GM12878 (cell line): Measurements from ENCODE around the gene LMTK3.

Experiments used
- EGR1 ChIP-seq, 2 experiments: IDR thresholded peaks; 1 replicate in 1 of 2; 2 replicates in 1 of 2; pipeline ENCODE4 v1.6.1; 2011 to 2012; ENCODE audit warnings: low read depth in 2 of 2, low read length in 2 of 2, borderline replicate concordance in 1 of 2, mild to moderate bottlenecking in 1 of 2, moderate library complexity in 1 of 2
- JUND ChIP-seq: IDR thresholded peaks from 2 replicates; pipeline ENCODE4 v1.6.1; 2012; ENCODE audit warnings: low read depth, mild to moderate bottlenecking, low read length, improper control_type of control experiment, moderate library complexity
- NR2C2 ChIP-seq: IDR thresholded peaks from 2 replicates; pipeline ENCODE4 v1.6.1; 2011; ENCODE audit warnings: borderline replicate concordance, low read depth; ENCODE audit not compliant: control insufficient read depth, insufficient read length
- POLR2A ChIP-seq: IDR thresholded peaks from 2 replicates; pipeline ENCODE4 v1.6.1; 2011; ENCODE audit warnings: low read depth, mild to moderate bottlenecking, low read length
- POLR2AphosphoS2 ChIP-seq: IDR thresholded peaks from 2 replicates; pipeline ENCODE4 v1.6.1; 2011; ENCODE audit warnings: low read depth, mild to moderate bottlenecking, low read length, improper control_type of control experiment, moderate library complexity
- RAD51 ChIP-seq: fragments of 450-650 bp; IDR thresholded peaks from 2 replicates; pipeline ENCODE4 v1.6.1; 2016; ENCODE audit warnings: moderate library complexity, mild to moderate bottlenecking, inconsistent platforms
- TF ChIP-seq, protein P1 (sequence below): IDR thresholded peaks from 2 replicates; pipeline ENCODE4 v1.6.1; 2011; ENCODE audit warnings: low read depth, low read length, improper control_type of control experiment, borderline replicate concordance
- TF ChIP-seq, protein P2 (sequence below): fragments of 450-650 bp; IDR thresholded peaks from 2 replicates; pipeline ENCODE4 v1.6.1; 2016; ENCODE audit warnings: mild to moderate bottlenecking
- TF ChIP-seq, protein P3 (sequence below): IDR thresholded peaks from 2 replicates; pipeline ENCODE4 v1.6.1; 2012; ENCODE audit warnings: low read depth, low read length, improper control_type of control experiment
- TF ChIP-seq, protein P4 (sequence below), 3 experiments: IDR thresholded peaks in 2 of 3; conservative IDR thresholded peaks in 1 of 3; 2 replicates each; pipeline ENCODE4 v1.5.1; 2011; ENCODE audit warnings: low read depth in 3 of 3, low read length in 3 of 3, mild to moderate bottlenecking in 3 of 3, control low read depth in 2 of 3, moderate library complexity in 2 of 3, inconsistent platforms in 1 of 3, mixed read lengths in 1 of 3; ENCODE audit not compliant: control insufficient read depth in 2 of 3, insufficient read depth in 1 of 3; ENCODE audit errors: extremely low read depth in 1 of 3

DNA sequence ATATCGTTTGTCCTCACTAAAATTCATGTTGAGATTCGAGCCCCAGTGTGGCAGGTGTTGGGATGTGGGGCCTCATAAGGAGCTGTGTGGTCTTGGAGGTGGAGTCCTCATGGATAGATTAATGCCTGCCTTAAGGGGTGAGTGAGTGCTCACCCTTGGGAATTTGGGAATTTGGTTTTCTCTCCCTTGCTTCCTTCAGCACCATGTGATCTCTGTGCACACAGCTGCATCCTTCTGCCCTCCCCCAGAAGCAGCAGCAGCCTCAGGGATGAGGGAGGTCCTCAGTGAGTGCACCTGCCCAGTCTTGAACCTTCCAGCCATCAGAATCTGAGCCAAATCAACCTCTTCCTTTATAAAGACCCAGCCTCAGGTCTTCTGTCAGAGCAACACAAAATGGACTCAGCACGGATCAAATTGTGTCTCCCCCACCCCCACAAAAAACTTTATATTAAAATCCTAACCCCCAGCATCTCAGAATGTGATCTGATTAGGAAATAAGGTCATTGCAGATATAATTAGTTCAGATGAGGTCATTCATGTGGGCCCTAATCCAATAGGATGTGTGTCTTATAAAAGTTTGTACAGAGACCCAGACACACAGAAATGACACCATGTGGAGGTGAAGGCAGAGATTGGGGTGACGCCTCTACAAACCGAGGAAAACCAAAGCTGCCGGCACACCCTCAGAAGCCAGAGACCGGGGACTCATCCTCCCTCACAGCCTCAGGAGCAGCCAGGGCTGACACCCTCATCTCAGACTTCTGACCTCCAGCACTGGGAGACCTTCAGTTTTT lies 29.6 kb downstream of the LMTK3 start:
- no peak for TF ChIP-seq RAD51
- TF ChIP-seq JUND, result no peak
- TF ChIP-seq POLR2A, result no peak
- no peak for TF ChIP-seq NR2C2
- TF ChIP-seq, protein P1, sequence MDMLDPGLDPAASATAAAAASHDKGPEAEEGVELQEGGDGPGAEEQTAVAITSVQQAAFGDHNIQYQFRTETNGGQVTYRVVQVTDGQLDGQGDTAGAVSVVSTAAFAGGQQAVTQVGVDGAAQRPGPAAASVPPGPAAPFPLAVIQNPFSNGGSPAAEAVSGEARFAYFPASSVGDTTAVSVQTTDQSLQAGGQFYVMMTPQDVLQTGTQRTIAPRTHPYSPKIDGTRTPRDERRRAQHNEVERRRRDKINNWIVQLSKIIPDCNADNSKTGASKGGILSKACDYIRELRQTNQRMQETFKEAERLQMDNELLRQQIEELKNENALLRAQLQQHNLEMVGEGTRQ, result no peak
- TF ChIP-seq, protein P2, sequence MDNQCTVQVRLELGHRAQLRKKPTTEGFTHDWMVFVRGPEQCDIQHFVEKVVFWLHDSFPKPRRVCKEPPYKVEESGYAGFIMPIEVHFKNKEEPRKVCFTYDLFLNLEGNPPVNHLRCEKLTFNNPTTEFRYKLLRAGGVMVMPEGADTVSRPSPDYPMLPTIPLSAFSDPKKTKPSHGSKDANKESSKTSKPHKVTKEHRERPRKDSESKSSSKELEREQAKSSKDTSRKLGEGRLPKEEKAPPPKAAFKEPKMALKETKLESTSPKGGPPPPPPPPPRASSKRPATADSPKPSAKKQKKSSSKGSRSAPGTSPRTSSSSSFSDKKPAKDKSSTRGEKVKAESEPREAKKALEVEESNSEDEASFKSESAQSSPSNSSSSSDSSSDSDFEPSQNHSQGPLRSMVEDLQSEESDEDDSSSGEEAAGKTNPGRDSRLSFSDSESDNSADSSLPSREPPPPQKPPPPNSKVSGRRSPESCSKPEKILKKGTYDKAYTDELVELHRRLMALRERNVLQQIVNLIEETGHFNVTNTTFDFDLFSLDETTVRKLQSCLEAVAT, result no peak
- TF ChIP-seq, protein P3, sequence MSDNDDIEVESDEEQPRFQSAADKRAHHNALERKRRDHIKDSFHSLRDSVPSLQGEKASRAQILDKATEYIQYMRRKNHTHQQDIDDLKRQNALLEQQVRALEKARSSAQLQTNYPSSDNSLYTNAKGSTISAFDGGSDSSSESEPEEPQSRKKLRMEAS, result no peak
- TF ChIP-seq POLR2AphosphoS2, result no peak
- no peak for TF ChIP-seq EGR1 (IDR thresholded peaks at IDR 0.05; ENCODE audit: borderline replicate concordance in 1 of 2, low read depth in 2 of 2, low read length in 2 of 2)
- TF ChIP-seq, protein P4, sequence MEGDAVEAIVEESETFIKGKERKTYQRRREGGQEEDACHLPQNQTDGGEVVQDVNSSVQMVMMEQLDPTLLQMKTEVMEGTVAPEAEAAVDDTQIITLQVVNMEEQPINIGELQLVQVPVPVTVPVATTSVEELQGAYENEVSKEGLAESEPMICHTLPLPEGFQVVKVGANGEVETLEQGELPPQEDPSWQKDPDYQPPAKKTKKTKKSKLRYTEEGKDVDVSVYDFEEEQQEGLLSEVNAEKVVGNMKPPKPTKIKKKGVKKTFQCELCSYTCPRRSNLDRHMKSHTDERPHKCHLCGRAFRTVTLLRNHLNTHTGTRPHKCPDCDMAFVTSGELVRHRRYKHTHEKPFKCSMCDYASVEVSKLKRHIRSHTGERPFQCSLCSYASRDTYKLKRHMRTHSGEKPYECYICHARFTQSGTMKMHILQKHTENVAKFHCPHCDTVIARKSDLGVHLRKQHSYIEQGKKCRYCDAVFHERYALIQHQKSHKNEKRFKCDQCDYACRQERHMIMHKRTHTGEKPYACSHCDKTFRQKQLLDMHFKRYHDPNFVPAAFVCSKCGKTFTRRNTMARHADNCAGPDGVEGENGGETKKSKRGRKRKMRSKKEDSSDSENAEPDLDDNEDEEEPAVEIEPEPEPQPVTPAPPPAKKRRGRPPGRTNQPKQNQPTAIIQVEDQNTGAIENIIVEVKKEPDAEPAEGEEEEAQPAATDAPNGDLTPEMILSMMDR (IDR thresholded peaks at IDR 0.05 in 2 of 3, conservative IDR thresholded peaks at IDR 0.05 in 1 of 3; ENCODE audit: control insufficient read depth in 2 of 3, extremely low read depth in 1 of 3, insufficient read depth in 1 of 3, low read depth in 3 of 3, low read length in 3 of 3), result no peak
